ENCODE results near the gene CAPZA1.
"Not testable (repeated sequence)": the region's sequence is repeated elsewhere in the genome, so short reads cannot be mapped to it uniquely, and the experiment has no call there.

DNA sequence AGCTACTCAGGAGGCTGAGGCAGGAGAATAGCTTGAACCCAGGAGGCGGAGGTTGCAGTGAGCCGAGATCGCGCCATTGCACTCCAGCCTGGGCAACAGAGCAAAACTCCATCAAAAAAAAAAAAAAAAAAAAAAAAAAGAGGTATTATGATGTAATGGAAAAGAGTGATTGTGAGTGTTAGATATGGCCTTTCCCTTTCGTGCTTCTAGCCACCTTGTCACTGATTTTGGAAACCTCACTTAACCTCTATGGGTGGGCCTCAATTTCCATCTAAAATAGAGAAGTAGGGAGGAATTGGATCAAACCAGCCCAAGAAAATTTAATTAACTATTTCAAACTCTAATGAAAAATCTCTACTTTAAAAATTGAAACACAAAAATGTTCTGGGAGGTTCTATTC lies 4.9 kb downstream of the CAPZA1 start:
- TF ChIP-seq, protein P1, sequence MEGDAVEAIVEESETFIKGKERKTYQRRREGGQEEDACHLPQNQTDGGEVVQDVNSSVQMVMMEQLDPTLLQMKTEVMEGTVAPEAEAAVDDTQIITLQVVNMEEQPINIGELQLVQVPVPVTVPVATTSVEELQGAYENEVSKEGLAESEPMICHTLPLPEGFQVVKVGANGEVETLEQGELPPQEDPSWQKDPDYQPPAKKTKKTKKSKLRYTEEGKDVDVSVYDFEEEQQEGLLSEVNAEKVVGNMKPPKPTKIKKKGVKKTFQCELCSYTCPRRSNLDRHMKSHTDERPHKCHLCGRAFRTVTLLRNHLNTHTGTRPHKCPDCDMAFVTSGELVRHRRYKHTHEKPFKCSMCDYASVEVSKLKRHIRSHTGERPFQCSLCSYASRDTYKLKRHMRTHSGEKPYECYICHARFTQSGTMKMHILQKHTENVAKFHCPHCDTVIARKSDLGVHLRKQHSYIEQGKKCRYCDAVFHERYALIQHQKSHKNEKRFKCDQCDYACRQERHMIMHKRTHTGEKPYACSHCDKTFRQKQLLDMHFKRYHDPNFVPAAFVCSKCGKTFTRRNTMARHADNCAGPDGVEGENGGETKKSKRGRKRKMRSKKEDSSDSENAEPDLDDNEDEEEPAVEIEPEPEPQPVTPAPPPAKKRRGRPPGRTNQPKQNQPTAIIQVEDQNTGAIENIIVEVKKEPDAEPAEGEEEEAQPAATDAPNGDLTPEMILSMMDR (IDR thresholded peaks at IDR 0.05), result not testable (repeated sequence)
- not testable (repeated sequence) for TF ChIP-seq POLR2A (IDR thresholded peaks at IDR 0.05)
